GM12878 (cell line): ENCODE measurements around the gene RAD9A. TPM values are rescaled to one million over a fixed set of nuclear protein-coding genes. Genes with fewer than 3 reads are reported as not detected.

ENCODE experiments used
- ATAC-seq: fragments of 200-7000 bp; cut with Tn5 transposase; 3 replicates; pipeline ENCODE4 v1.9.1; 2020; ENCODE audit warnings: mild to moderate bottlenecking, moderate library complexity
- BruUV-seq: library from RNA; stranded (reverse); fragments of 400-500 nt; replicated peaks from 2 replicates; lab custom pipeline; 2021; lab: Mats Ljungman, UMichigan
- CTCF ChIA-PET: fragments of 300-600 bp; sonication (Branson Sonifier 250); formaldehyde crosslinking; extraction: SDS; loops from one replicate; lab custom pipeline; 2021; ENCODE audit warnings: inconsistent platforms; lab: Yijun Ruan, JAX
- POLR2A ChIA-PET: fragments of 350-600 bp; formaldehyde crosslinking; extraction: SDS; loops from one replicate; lab custom pipeline; 2021; ENCODE audit warnings: inconsistent platforms; lab: Charles Lee
- RAD21 ChIA-PET: fragments of 300-600 bp; sonication (Branson Sonifier 250); formaldehyde crosslinking; loops from one replicate; lab custom pipeline; 2023; ENCODE audit warnings: antibody characterized with exemption; ENCODE audit not compliant: unreplicated experiment; lab: Charles Lee
- SMC1A ChIA-PET: fragments of 300-600 bp; sonication (Branson Sonifier 250); formaldehyde crosslinking; loops from one replicate; lab custom pipeline; 2023; ENCODE audit not compliant: unreplicated experiment, uncharacterized antibody; lab: Charles Lee
- DNase-seq: peaks from one replicate; pipeline ENCODE4 v3.0.0-alpha.2; 2011; ENCODE audit warnings: low read depth, low spot score
- FAIRE-seq: peaks from 3 replicates; lab custom pipeline; 2011; peaks lifted over from hg19 to GRCh38; lab: Jason Lieb, UNC
- H2AFZ ChIP-seq: 2 replicates; pipeline ENCODE4 v1.6.0; 2011; ENCODE audit warnings: low read depth, low read length, control low read depth; ENCODE audit not compliant: control insufficient read depth
- H3K27ac ChIP-seq: 2 replicates; pipeline ENCODE4 v1.5.1; 2011; ENCODE audit warnings: control low read depth; ENCODE audit not compliant: control insufficient read depth, insufficient read depth
- H3K27me3 ChIP-seq, 2 experiments: replicated peaks in 1 of 2; 2 replicates each; pipeline versions ENCODE4 v1.6.0 to v1.6.1; 2011; ENCODE audit warnings: low read length in 1 of 2; ENCODE audit not compliant: control insufficient read depth in 2 of 2, insufficient read depth in 2 of 2
- H3K36me3 ChIP-seq, 2 experiments: 2 replicates each; pipeline ENCODE4 v1.5.1; 2011; ENCODE audit warnings: low read length in 1 of 2; ENCODE audit not compliant: control insufficient read depth in 2 of 2, insufficient read depth in 2 of 2
- H3K4me1 ChIP-seq: 2 replicates; pipeline ENCODE4 v1.6.1; 2011; ENCODE audit warnings: mild to moderate bottlenecking, low read length, moderate library complexity, mixed read lengths; ENCODE audit not compliant: control insufficient read depth, insufficient read depth
- H3K4me2 ChIP-seq: 2 replicates; pipeline ENCODE4 v1.6.0; 2011; ENCODE audit warnings: control low read depth; ENCODE audit not compliant: control insufficient read depth, insufficient read depth
- H3K4me3 ChIP-seq: fragments of 200-600 bp; sonication (generic); 2 replicates; pipeline ENCODE4 v1.5.1; 2016
- H3K79me2 ChIP-seq: 2 replicates; pipeline ENCODE4 v1.6.0; 2011; ENCODE audit warnings: low read length; ENCODE audit not compliant: control insufficient read depth, insufficient read depth
- H3K9ac ChIP-seq: 2 replicates; pipeline ENCODE4 v1.8.0; 2011; ENCODE audit warnings: low read length, control low read depth, mixed read lengths; ENCODE audit not compliant: control insufficient read depth, insufficient read depth
- H3K9me3 ChIP-seq: replicated peaks from 3 replicates; pipeline ENCODE4 v1.5.1; 2011; ENCODE audit warnings: mild to moderate bottlenecking, low read length; ENCODE audit not compliant: control insufficient read depth, insufficient read depth
- H4K20me1 ChIP-seq: 2 replicates; pipeline ENCODE4 v1.6.0; 2011; ENCODE audit not compliant: control insufficient read depth, insufficient read depth
- BRCA1 ChIP-seq: IDR thresholded peaks from 2 replicates; pipeline ENCODE4 v1.6.1; 2011; ENCODE audit warnings: low read depth, low read length, improper control_type of control experiment
- EED ChIP-seq: sonication (generic); IDR thresholded peaks from 2 replicates; pipeline ENCODE4 v1.6.1; 2016; ENCODE audit warnings: antibody characterized with exemption, low read depth
- GABPA ChIP-seq: IDR thresholded peaks from 2 replicates; pipeline ENCODE4 v1.6.1; 2014; ENCODE audit warnings: antibody characterized with exemption, low read depth, mild to moderate bottlenecking, inconsistent platforms
- HDGF ChIP-seq: fragments of 450-650 bp; IDR thresholded peaks from 2 replicates; pipeline ENCODE4 v1.6.1; 2016; ENCODE audit warnings: antibody characterized with exemption
- IRF4 ChIP-seq: IDR thresholded peaks from 2 replicates; pipeline ENCODE4 v1.6.1; 2011; ENCODE audit warnings: low read depth, low read length
- MTA2 ChIP-seq: fragments of 450-650 bp; IDR thresholded peaks from 2 replicates; pipeline ENCODE4 v1.6.1; 2016; ENCODE audit warnings: low read depth, mild to moderate bottlenecking, moderate library complexity
- NBN ChIP-seq: fragments of 450-650 bp; IDR thresholded peaks from 2 replicates; pipeline ENCODE4 v1.6.1; 2016
- PKNOX1 ChIP-seq: fragments of 450-650 bp; IDR thresholded peaks from 2 replicates; pipeline ENCODE4 v1.6.1; 2016; ENCODE audit warnings: mild to moderate bottlenecking
- RELB ChIP-seq: fragments of 450-650 bp; IDR thresholded peaks from 2 replicates; pipeline ENCODE4 v1.6.1; 2017; ENCODE audit warnings: low read depth, mild to moderate bottlenecking, moderate library complexity
- SKIL ChIP-seq: fragments of 450-650 bp; IDR thresholded peaks from 2 replicates; pipeline ENCODE4 v1.6.1; 2017; ENCODE audit warnings: mild to moderate bottlenecking, low read depth, inconsistent platforms; ENCODE audit not compliant: poor library complexity, severe bottlenecking
- TBL1XR1 ChIP-seq: IDR thresholded peaks from 2 replicates; pipeline ENCODE4 v1.6.1; 2012; ENCODE audit warnings: low read depth, low read length, improper control_type of control experiment
- TCF3 ChIP-seq: IDR thresholded peaks from 2 replicates; pipeline ENCODE4 v1.6.1; 2012; ENCODE audit warnings: low read depth, mild to moderate bottlenecking, low read length, borderline replicate concordance; ENCODE audit not compliant: insufficient read depth
- ZBTB40 ChIP-seq: fragments of 450-650 bp; IDR thresholded peaks from 2 replicates; pipeline ENCODE4 v1.6.1; 2016; ENCODE audit warnings: mild to moderate bottlenecking, moderate library complexity, borderline replicate concordance
- ZNF622 ChIP-seq: fragments of 450-650 bp; IDR thresholded peaks from 2 replicates; pipeline ENCODE4 v1.6.1; 2017; ENCODE audit warnings: mild to moderate bottlenecking, inconsistent platforms
- WGBS: methylation state at CpG from one replicate; pipeline ENCODE4 v1.1.6; 2016; ENCODE audit warnings: low lambda C conversion rate; ENCODE audit not compliant: insufficient replicate concordance, insufficient coverage; ENCODE audit errors: missing lambda C conversion rate; 5-methylcytosine and 5-hydroxymethylcytosine counted together
- in situ Hi-C: fragments of 300-500 bp; cut with MboI; formaldehyde crosslinking; loops from 9 replicates; pipeline ENCODE4 v1.14.3; 2018; ENCODE audit warnings: mixed read lengths
- intact Hi-C: fragments of 100-400 bp; cut with micrococcal nuclease; formaldehyde crosslinking; loops from one replicate; pipeline ENCODE4 v1.14.2; 2022; ENCODE audit not compliant: unreplicated experiment
- polyA plus RNA-seq, 11 experiments: library from polyadenylated mRNA; depleted of rRNA in 4 of 11; unstranded in 6 of 11; stranded (reverse) in 5 of 11; fragments of >200 nt; fragmentation: Nextera tagmentation in 4 of 11; fragmentation: Illumina TruSeq in 1 of 11; extraction: Ambion mirVana in 4 of 11; extraction: Trizol in 1 of 11; gene quantifications; 1 replicate in 1 of 11; 2 replicates in 10 of 11; pipeline versions ENCODE4 v1.2.1 to v1.2.3, GENCODE V29; 2011 to 2016; ENCODE audit warnings: inconsistent platforms in 2 of 11, missing spikeins in 2 of 11, low read depth in 1 of 11
- total RNA-seq, 4 experiments: library from RNA; depleted of rRNA in 3 of 4; stranded (reverse); fragments of >200 nt in 3 of 4; fragmentation: Illumina TruSeq in 1 of 4; extraction: Trizol in 1 of 4; gene quantifications; 2 replicates each; pipeline versions ENCODE4 v1.2.1 to v1.2.3, GENCODE V29; 2013 to 2021

The RAD9A gene
- total and polyA plus RNA-seq, 10 of the 15 experiments (the other 5 are each of a cell fraction or from before 2014, with no cell fraction given), result 1.1 to 36.2 (median 19.8) TPM

GRCh38 chr11:67347964-67348749 is 43.6 kb upstream of the RAD9A start:
- BruUV-seq, result no TSS peak
- Histone ChIP-seq H3K36me3 (no peaks in the 10 kb centered on the region), H3K4me1 (peaks cover 58% of the 10 kb centered on the region), H3K9me3 (no peaks in the 10 kb centered on the region), H3K4me2 (no peak overlapping the region), H3K9ac (no peak overlapping the region), H4K20me1 (no peaks in the 10 kb centered on the region), H2AFZ (no peak overlapping the region), H3K27me3 (no peaks in the 10 kb centered on the region), H3K27ac (no peak overlapping the region), H3K79me2 (peaks cover 18% of the 10 kb centered on the region), H3K4me3 (no peak overlapping the region)
- ChIA-PET POLR2A (interaction anchor here (0.7 to 11.4 kb wide), 3 partner anchors 31 to 118 kb away, joined by 3 to 183 read pairs (median 50); no protein-coding TSS in a partner anchor), SMC1A (interaction anchor here (0.6 to 15.8 kb wide), 10 partner anchors 6 to 88 kb away, joined by 3 to 646 read pairs (median 10); partner anchors contain the start of genes CLCF1 and POLD4), RAD21 (interaction anchor here (3.2 to 10.1 kb wide), 5 partner anchors 7 to 34 kb away, joined by 25 to 525 read pairs (median 102); partner anchors contain the start of genes CLCF1 and POLD4), CTCF (interaction anchor here (0.6 to 26.2 kb wide), 11 partner anchors 9 to 317 kb away, joined by 3 to 1301 read pairs (median 35); partner anchors contain the start of genes CLCF1, POLD4 and RAD9A)
- ATAC-seq, result no peak
- in situ Hi-C loops (no loop called here), intact Hi-C loops (no loop called here)
- no peak for DNase-seq
- WGBS, result 9% methylated on average over 11 of the region's 11 CpGs
- no peak for FAIRE-seq
- TF ChIP-seq ZNF622, result no peak
- no peak for TF ChIP-seq BRCA1
- no peak for TF ChIP-seq ZBTB40
- TF ChIP-seq TBL1XR1, result no peak
- no peak; the same call in 1 of the 2 replicates for TF ChIP-seq RELB
- no peak for TF ChIP-seq MTA2
- peak; percentile 85 for TF ChIP-seq PKNOX1
- no peak for TF ChIP-seq GABPA
- peak; percentile 54; the same call in 1 of the 2 replicates for TF ChIP-seq EED
- TF ChIP-seq SKIL, result peak; percentile 36
- 0 out of 2 replicates have a peak, but pooled peaks have one; percentile 18 for TF ChIP-seq HDGF
- no peak for TF ChIP-seq NBN
- TF ChIP-seq TCF3, result no peak
- peak; percentile 58; the same call in 1 of the 2 replicates for TF ChIP-seq IRF4
